AML-193 (cell line): ENCODE measurements around the gene INPPL1.

Experiments
- DNase-seq, 2 experiments: peaks; one replicate each; lab custom pipeline; 2025; lab: John Stamatoyannopoulos, UW

INPPL1 gene

DNA sequence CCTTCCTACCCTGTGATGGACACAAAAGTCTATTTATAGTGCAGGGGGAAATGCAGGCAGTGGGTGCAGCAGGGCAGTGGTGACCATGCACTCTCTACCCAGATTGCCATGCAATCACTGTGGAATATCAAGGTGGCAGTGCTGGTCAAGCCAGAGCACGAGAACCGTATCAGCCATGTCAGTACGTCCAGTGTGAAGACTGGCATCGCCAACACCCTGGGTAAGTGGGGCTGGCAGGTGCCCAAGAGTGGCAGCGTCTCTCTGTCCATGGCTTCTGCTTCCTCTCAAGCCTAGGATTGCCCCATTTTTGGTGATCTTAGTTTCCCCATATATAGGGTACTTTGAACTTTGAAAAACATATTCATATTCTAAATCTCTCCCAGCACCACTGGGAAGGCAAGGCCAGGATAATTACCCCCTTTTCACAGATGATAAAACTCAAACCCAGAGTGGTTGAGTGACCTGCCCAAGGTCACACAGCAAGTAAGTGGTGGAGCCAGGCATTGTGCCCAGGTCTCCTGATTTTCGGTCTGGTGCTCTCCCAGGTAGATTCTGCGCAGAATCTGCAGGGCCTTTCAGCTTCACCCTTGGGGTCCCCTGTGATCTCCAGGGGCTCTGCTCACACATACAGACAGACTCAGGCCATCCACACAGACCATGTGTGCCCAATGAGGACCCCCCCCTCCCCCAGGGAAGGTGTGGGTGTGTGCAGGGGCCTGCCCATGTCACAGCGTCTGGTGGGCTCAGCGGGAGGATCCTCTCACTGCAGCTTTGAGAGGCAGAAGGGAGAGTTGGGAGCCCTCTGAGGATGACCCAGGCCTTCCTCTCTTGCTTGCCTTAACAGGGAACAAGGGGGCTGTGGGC, 7.1 kb downstream of the INPPL1 start:
- no peak for DNase-seq

DNA sequence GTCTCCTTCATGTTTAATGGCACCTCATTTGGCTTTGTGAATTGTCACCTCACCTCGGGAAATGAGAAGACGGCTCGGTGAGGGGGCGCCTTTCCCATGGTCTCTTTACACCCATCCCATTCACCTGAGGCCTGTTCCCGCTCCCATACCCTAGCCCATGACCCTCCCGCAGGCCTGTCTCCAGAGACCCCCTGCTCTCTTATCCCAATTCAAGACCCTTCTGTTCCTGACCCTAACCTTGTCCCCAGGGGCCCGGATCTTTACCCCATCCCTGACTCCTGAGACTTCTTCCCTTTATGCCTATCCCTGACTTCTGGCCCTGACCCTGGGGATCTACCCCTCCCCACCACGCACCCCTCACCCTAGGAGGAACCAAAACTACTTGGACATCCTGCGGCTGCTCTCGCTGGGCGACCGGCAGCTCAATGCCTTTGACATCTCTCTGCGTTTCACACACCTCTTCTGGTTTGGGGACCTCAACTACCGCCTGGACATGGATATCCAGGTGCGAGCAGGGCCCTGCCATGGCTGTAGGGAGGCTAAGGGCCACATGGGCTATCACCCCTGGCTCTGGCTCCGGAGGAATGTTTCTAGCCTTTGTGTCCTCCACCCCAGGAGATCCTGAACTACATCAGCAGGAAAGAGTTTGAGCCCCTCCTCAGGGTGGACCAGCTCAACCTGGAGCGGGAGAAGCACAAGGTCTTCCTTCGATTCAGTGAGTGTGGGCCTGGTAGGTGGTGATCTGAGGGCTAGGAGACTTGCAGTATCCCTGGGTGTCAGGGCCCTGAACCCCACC, 7.9 kb downstream of the INPPL1 start:
- no peak for DNase-seq

DNA sequence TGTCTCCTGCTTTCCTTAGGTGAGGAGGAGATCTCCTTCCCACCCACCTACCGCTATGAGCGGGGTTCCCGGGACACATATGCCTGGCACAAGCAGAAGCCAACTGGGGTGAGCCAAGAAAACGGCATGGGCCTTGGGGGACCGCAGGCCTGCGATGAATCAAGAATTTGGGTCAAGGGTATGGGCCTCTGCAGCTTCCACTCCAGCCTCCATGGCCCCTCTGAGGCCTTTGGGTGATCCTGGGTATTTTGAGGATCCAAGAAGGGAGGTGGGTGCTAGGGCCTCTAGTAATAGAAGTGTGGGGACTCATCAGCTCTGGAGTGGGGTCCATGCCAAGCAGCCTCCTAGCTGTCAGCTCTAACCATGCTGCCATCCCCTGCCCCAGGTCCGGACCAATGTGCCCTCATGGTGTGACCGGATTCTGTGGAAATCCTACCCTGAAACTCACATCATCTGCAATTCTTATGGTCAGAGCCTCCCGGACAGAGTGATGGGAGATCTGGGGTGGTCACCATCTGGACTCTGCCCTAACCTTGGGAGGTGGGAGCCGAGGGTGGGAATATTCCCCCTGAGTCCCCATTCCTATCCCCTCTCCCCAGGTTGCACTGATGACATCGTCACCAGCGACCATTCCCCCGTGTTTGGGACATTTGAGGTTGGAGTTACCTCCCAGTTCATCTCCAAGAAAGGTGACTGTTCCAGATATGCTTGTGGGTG, 8.6 kb downstream of the INPPL1 start:
- no peak for DNase-seq

DNA sequence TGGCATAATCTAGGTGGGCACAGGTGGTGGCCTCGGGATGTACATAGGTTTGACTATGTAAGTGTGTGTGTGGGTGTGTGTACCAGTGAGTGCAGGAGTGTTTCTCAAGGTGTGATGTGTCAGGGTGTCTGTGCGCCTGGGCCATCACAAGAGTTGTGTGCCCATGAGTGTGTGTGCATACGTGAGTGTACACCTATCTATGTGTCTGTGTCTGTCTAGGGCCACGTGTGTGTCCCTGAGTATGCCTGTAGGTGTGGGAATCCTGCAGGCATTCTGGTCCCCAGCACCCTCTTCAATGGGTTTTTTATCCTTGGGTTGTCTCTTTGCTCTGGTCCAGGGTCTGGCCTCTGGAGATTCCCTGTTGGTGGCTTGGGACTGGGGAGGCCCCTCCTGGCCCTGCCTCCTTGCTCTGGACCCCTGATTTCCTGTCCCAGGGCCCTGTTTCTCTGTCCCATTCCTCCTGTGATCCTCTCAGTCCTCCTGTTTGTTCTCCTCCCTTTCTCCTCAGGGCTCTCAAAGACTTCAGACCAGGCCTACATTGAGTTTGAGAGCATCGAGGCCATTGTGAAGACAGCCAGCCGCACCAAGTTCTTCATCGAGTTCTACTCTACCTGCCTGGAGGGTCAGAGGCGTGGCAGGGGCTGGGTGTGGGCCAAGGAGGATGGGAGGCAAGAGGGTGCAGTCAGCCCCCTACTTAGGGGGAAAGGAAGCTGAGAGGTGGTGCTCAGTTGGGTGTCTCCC, 9.4 kb downstream of the INPPL1 start:
- no peak for DNase-seq

DNA sequence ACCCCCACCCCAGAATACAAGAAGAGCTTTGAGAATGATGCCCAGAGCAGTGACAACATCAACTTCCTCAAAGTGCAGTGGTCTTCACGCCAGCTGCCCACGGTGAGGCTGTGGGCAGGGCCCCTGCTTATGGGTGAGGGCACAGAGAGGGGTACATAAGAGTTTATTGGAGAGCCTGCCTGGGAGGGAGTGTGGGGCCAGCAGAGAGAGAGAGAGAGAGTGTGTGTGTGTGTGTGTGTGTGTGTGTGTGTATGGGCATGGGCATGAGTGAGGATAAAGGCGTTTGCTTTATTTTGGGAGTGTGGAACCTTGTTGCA, 9.9 kb downstream of the INPPL1 start:
- no peak for DNase-seq

DNA sequence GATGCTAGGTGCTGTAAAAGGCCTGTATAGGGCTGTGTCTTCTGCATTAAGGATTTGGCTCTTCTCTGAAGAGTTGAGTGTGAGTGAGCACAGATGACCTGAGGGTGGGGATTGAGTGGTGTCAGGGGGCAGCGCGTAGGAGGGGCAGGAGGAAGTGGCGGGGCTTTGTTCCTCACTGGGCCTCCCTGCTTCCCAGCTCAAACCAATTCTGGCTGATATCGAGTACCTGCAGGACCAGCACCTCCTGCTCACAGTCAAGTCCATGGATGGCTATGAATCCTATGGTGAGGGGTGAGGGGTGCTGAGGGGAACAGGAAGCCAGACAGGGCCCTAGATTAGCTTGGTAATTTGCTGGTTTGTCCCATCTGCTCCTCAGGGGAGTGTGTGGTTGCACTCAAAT, 10.4 kb downstream of the INPPL1 start:
- no peak for DNase-seq

DNA sequence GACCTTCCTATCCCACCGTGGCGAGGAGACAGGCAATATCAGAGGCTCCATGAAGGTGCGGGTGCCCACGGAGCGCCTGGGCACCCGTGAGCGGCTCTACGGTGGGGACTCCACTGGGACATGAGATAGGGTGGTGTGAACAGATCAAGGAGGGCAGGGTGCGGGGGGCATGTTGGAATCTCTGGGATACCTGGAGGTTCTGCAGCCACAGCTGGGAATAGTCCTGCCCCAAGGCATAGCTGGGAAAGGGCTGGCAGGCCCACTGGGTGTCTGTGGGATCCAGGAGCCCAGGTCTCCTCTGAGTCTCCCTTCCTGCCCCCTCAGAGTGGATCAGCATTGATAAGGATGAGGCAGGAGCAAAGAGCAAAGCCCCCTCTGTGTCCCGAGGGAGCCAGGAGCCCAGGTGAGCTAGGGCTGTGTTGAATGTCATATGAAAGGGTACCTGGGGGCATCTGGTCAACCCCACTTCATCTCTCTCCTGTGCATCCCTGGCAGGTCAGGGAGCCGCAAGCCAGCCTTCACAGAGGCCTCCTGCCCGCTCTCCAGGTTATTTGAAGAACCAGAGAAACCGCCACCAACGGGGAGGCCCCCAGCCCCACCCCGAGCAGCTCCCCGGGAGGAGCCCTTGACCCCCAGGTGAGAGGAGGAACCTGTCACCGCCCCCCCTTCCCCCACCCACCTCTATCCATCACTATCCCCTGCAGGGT, 10.9 kb downstream of the INPPL1 start:
- DNase-seq = no peak

DNA sequence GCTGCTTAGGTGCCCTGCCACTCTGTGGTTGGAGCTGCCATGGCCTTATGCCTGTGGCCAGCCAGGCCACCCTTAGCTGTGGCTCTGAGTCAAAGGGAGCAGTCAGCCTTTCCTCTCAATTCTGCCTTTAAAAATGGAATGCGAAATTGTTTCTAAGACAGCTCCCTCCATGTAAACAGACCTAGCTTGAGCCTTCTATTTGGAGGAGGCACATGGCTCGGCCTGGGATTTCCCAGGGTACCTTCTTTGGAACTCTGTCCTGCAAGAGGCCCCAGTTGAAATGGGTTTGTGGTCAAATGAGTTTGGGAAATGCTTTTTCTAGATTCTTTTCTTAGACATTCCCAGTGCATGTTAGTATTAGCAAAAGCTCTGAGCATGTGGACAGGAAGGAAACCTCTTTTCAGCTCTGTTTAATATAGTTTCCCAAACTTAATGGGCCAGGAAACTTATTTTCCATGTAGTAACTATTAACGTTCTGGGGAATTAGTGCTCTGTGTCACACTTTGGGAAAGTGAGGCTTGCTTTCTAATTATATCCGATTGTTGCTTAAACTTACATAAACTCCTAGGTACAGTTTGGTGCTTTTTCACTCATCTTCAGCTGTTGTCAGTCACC, 11.6 kb downstream of the INPPL1 start:
- no peak for DNase-seq

DNA sequence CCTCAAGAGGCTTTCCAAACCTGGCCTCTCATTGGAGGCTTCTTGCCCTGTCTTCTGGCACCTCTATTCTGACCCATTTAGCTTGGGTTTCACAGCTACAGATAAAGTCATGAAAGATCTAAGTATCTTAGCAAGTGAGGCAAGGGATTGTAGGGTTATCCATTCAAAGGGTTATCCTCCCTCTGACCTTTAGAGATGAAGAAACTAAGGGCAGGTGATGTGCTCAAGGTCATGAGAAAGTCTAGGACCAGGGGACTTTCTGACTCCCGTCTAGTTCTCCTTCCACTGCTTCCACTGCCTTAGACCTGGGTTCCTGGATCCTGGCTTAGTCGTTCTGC, 12.2 kb downstream of the INPPL1 start:
- no peak for DNase-seq

DNA sequence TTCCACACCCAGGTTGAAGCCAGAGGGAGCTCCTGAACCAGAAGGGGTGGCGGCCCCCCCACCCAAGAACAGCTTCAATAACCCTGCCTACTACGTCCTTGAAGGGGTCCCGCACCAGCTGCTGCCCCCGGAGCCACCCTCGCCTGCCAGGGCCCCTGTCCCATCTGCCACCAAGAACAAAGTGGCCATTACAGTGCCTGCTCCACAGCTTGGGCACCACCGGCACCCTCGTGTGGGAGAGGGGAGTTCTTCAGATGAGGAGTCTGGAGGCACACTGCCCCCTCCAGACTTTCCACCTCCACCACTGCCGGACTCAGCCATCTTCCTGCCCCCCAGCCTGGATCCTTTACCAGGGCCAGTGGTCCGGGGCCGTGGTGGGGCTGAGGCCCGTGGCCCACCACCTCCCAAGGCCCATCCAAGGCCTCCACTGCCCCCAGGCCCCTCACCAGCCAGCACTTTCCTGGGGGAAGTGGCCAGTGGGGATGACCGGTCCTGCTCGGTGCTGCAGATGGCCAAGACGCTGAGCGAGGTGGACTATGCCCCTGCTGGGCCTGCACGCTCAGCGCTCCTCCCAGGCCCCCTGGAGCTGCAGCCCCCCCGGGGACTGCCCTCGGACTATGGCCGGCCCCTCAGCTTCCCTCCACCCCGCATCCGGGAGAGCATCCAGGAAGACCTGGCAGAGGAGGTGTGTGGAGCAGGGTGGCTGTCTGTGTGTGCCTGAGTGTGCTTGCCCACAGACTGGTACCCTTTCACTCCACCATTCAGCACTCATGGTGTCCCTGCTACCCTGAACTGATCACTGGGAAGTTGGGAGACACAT, 12.8 kb downstream of the INPPL1 start:
- DNase-seq = no peak

DNA sequence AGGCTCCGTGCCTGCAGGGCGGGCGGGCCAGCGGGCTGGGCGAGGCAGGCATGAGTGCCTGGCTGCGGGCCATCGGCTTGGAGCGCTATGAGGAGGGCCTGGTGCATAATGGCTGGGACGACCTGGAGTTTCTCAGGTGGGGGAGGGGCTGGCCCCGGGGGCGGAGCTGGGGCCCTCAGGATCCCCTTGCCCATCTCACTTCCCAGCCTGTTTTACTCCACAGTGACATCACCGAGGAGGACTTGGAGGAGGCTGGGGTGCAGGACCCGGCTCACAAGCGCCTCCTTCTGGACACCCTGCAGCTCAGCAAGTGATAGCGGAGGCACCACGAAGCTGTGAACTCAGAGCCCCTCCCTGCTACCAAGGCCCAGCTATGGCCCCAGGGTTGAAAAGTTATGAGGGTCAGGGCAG, 13.5 kb downstream of the INPPL1 start:
- DNase-seq = peak; percentile 13 to 19

DNA sequence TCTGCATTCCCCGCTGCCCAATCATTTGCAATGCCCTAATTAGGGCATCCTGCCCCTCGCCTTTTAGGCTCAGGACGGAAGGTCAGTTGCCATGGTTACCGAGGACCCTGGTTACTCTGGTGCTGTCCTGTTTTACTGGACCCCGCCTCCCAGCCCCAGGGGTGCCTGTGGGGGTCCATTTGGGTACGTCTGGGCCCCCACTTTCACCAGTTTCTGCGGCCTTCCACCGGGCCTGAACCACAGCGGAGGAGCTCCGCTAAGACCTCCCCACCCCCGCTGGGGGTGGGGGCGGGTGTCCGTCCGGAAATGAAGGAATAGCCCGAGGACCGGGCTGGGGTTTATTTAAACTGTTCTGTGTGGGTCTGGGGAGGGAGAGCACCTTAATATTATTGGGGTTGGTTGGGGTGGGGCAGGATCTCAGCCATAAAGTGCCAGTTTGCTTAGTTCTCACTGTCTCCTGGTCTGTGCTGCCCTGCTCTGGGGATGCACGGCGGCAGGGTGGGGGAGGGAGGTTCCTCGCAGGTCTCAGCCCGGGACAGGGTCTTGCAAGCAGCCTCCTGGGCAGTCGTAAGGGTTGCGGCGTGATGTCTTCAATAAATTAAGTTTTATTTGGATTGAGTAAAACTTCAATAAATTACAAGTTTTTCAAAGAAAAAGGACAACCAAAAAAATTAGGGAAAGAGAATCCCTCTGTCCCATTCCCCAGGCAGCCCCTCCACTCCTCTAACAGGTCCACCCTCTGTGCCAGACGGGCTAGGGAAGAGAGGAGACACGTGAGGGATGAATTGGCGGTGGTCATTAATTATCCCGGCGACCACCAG, 14.1 kb downstream of the INPPL1 start:
- no peak for DNase-seq

DNA sequence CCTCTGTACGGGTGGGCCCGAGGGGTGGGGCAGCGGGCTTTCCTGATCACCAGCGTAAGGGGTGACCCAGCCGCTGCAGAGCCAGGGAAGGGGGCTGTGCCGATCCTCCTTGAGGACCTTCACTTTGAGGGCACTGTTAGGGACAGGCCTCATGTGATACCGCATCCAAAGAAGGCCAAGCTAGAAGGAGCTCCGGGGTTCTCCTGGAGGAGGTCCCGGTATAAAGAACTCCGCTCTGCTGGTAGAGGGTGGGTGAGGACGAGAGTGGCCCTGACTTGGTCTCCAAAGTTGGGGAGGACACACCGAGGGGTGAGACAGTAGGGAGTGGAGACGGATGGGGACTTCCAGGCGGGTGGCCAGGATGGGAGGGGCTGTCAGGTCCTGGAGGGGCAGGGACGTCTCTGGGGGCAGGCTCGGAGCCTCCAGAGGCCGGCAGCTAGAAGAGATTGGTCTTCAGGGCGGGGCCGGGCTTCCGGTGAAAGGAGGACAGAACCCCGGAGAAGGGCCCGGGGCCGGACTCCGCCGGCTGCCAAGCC, 14.8 kb downstream of the INPPL1 start:
- DNase-seq = no peak

DNA sequence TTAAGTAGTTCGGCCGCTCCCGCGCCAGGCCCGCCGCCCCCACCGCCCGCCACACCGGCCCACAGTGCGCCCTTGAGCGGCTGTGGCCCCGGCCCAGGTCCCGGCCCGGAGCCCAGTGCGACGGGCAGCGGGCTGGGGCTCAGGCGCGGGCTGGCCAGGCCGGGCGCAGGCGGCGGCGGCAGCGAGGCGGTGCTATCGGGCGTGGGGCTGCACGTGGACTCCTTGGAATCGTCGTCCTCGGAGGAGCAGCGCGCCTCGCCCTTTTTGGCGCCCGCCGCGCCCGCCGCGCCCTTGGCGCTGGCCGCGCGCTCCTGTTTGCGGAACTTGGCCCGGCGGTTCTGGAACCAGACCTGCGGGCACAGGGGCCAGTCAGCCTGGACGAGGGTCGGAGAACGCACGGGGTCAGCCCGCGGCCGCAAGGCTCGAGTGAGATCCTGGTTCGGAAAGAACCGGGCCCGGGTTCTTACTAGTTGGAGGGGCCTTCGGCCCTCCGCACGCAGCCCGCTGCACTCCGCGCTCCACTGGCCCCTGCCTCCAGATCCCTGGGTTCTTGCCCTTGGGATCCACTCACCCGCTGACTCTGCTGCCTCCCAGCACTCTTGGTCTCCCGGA, 15.4 kb downstream of the INPPL1 start:
- DNase-seq = no peak

DNA sequence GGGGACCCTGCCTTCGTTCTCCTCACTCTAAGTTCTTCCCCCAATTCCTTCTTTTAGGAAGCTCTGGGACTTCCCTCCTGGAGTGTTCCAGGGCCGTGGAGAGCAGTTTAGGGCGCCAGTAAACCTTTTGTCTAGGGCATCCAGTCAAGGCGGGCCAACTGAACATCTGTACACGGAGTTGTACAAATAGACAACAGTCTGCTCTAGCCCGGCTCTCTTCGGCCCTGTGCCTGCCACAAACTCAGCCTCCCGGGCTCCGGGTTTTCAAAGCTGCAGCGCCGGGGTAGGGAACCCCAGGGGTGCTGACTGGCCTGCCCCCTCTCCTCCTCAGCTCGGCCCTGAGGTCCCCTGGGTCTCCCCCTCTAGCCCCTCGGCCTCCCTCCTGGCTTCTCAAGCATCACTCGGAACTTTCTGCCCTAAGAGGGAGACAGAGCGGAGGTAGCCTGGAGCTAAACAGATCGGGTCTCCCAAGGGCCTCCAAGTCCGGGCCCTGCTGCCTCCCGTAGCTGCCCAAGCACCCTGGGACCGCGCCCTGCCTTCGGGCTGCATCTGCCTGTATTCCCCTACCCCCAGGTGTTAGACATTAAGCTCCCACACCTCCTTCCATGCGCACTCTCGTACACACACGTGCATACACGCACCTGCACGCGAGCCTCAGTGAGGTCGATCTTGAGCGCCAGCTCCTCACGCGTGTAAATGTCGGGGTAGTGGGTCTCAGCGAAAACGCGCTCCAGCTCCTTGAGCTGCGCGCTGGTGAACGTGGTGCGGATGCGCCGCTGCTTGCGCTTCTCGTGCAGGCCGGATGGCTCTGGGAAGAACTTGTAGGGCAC, 16.1 kb downstream of the INPPL1 start:
- no peak for DNase-seq

DNA sequence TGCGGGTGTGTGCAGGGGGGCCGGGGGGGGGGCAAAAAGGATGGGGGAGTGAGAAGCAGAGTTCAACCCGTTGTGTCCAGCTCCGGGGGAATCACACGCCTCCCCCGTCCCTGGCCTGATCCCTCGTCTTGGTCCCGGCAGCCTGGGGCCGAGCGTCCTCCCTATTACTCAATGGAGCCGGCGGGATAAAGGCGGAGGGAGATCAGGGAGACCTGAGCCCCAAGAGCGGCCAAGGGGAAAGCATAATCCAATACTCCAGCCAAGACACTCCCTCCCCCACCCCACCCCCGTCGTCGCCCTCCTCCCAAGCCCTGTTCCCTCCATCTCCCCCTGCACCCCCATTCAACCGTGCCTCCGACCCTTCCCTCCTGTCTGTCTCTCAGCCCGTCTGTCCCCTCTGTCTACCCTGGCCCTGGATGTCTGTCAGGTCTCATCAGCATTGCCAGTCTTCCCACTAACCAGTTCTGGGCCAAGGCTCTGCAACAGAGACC, 16.8 kb downstream of the INPPL1 start:
- DNase-seq = no peak

DNA sequence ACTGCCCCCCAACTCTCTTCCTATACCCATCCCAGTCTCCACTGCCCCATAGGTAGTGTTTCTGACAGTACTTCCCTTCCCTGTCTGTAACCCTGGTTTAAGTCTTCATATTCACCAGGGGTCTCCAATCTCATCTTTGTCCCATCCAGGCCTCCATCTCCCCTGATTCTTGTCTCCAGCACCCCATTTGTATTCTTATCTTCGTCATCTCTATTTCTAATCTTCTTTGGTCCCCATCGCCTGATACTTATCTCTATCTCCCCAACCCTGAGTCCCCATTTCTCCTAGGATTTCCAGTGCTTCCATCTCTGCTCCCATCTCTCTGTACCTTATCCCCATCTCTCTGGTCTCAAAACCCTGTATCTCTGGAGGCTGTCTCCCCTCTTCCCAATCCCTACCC, 17.6 kb downstream of the INPPL1 start:
- no peak for DNase-seq
